PC-3 (cell line): Measurements from ENCODE around the gene NOTO.

Experiments used
- EZH2 ChIP-seq: fragments of 300-600 bp; sonication (generic); IDR thresholded peaks from one replicate; pipeline ENCODE4 v1.6.1; 2017; ENCODE audit warnings: antibody characterized with exemption, mild to moderate bottlenecking, low read length; ENCODE audit not compliant: unreplicated experiment
- TF ChIP-seq, protein P1 (sequence below): fragments of 300-600 bp; sonication (generic); conservative IDR thresholded peaks from 2 replicates; pipeline ENCODE4 v1.5.1; 2017; ENCODE audit warnings: antibody characterized with exemption, low read depth, mild to moderate bottlenecking, low read length

DNA sequence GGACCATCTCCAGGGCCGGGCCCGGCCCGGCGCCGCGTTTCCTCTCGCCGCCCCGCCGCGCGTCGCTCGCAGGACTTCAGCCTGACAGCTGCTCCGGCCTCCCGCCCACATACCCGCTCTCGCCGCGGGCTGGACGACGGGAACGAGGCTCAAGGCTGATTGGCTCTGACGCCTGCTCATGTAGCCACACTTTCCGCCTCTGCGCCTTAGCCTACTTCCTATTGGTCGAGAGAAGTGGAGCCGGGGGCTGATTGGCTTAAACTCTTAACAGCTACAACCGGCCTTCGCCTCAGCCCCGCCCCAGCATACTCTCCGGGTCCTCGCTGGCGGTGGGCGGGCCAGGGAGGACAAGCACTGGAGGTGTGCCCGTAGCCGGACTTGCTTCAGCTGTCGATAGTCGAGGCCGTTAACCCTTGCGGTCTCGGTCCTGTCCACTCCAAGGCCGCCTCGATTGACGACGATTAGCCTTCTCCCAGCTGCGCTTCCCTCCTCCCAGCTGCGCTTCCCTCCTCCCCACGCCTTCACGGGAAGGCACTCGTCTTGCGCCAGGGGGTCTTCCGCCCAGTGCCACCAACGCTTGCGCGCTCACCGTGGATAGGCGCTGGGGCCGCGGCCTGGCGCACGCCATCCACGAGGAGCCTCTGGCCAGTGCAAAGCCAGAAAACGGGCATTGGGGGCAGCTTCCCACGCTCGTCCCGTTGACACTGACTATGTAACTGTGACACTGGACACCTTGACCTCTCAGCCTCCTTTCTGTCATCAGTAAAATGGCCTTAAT is 31.0 kb downstream of the NOTO start, which contains the start of gene PRADC1:
- TF ChIP-seq, protein P1, sequence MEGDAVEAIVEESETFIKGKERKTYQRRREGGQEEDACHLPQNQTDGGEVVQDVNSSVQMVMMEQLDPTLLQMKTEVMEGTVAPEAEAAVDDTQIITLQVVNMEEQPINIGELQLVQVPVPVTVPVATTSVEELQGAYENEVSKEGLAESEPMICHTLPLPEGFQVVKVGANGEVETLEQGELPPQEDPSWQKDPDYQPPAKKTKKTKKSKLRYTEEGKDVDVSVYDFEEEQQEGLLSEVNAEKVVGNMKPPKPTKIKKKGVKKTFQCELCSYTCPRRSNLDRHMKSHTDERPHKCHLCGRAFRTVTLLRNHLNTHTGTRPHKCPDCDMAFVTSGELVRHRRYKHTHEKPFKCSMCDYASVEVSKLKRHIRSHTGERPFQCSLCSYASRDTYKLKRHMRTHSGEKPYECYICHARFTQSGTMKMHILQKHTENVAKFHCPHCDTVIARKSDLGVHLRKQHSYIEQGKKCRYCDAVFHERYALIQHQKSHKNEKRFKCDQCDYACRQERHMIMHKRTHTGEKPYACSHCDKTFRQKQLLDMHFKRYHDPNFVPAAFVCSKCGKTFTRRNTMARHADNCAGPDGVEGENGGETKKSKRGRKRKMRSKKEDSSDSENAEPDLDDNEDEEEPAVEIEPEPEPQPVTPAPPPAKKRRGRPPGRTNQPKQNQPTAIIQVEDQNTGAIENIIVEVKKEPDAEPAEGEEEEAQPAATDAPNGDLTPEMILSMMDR = no peak
- no peak for TF ChIP-seq EZH2
